SH-SY5Y (cell line): ENCODE measurements around the gene DEPDC5.

ENCODE experiments used
- GATA2 ChIP-seq: IDR thresholded peaks from 2 replicates; pipeline ENCODE4 v1.6.1; 2011; ENCODE audit warnings: mild to moderate bottlenecking, low read depth, low read length
- GATA3 ChIP-seq: IDR thresholded peaks from 2 replicates; pipeline ENCODE4 v1.6.1; 2011; ENCODE audit warnings: low read depth, mild to moderate bottlenecking, low read length, moderate library complexity

DNA sequence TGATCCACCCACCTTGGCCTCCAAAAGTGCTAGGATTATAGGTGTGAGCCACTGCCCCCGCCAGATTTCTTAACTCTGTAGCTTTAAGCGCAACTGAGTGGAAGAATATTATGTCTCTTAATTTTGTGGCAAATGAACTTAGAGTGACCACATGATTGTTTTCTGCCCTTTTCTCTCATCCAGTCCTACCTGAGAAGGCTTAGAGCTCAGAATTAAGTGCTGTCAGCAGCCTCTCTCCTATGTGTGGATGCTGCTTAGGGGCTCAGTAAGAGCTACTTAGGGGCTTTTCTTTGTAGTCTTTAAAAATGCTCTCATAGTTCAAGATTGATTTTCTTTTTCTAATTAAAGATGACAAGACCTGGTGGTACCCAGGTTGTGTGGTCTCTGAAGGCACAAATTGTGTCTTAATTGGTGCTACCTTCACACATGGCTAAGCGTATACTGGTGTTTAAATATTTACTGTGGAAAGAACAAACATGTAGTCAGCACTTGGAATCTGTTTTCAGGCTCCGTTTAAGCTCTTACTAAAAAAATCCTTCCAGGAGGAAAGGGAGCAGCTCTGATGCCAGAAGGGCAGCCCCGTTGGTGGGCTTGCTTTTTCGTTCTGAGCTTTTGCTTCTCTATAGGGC, 59.3 kb downstream of the DEPDC5 start:
- TF ChIP-seq GATA2 (no peak), GATA3 (no peak)
